ENCODE measurements around the gene UXT. TPM values are rescaled to one million over a fixed set of nuclear protein-coding genes. Genes with fewer than 3 reads are reported as not detected.

Gene UXT
- total and polyA plus RNA-seq, 2 of the 13 experiments (the other 11 are each of a cell fraction or from before 2014, with no cell fraction given): 107 to 123 TPM

GRCh38 chrX:47658684-47659420 is at the start of gene UXT (continued):
- TF ChIP-seq BCL3 (CRISPR knock-in tag; IDR thresholded peaks at IDR 0.05) (no peak), ZNF512B (CRISPR knock-in tag; IDR thresholded peaks at IDR 0.05; ENCODE audit: borderline replicate concordance) (no peak), GATAD1 (CRISPR knock-in tag; IDR thresholded peaks at IDR 0.05) (peak; percentile 93), PHF5A (CRISPR knock-in tag; IDR thresholded peaks at IDR 0.05; ENCODE audit: low read depth, unreplicated experiment) (no peak), HNF1A (IDR thresholded peaks at IDR 0.05; ENCODE audit: low read depth) (no peak), HNF1A (CRISPR knock-in tag; IDR thresholded peaks at IDR 0.05; ENCODE audit: borderline replicate concordance) (0 out of 2 replicates have a peak, but pooled peaks have one; percentile 19), ZNF142 (CRISPR knock-in tag; IDR thresholded peaks at IDR 0.05) (peak; percentile 57; the same call in 1 of the 2 replicates), POLR2G (IDR thresholded peaks at IDR 0.05; ENCODE audit: low read depth, low read length) (peak; percentile 86), REPIN1 (CRISPR knock-in tag; IDR thresholded peaks at IDR 0.05; ENCODE audit: borderline replicate concordance, low read depth) (peak; percentile 49; the same call in 1 of the 2 replicates), ARNT2 (CRISPR knock-in tag; IDR thresholded peaks at IDR 0.05; ENCODE audit: low read depth) (no peak), SMARCC2 (IDR thresholded peaks at IDR 0.05) (no peak), MXI1 (IDR thresholded peaks at IDR 0.05; ENCODE audit: borderline replicate concordance, low read depth, low read length) (peak; percentile 72; the same call in 1 of the 3 replicates)
